DMS53 treated with DMSO at 0.1 percent for 48 hours (cell line): ENCODE data around the gene COL5A1.
"Not testable (repeated sequence)": the region's sequence is repeated elsewhere in the genome, so short reads cannot be mapped to it uniquely, and the experiment has no call there.

Source experiments
- DNase-seq: peaks from one replicate; lab custom pipeline; 2025; ENCODE audit not compliant: unreplicated experiment; lab: John Stamatoyannopoulos, UW

Gene COL5A1

DNA sequence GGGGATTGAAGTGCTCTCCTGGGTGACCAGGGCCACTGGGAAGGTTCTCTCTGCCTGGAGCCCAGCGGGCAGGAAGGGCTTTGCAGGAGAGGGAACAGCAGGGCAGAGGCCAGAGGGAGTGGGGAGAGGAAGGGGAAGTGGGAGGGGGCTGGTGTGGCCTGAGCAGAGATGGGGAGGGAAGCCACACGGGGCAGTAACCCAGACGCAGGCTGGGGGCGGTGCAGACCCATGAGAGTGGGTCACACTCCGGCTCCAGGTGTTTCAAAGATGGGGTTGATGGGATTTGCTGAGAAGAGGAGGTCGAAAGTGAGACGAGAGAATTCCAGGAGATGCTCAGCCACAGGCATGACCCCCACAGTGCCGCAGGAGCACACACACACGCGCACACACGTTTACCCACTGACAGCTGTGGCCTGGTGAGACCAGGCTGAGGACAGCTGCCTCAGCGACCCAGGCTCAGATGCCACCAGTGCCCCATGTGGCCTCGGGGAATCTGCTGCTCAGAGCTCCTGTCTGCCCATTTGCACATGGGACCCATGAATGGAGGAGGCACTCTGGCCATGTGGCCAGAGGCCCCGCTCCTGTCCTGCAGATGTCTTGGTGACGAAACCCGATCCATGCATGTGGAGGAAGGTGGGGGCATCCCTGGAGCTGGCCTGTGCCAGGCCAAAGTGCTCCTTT is 206.3 kb downstream of the COL5A1 start:
- DNase-seq, result no peak

DNA sequence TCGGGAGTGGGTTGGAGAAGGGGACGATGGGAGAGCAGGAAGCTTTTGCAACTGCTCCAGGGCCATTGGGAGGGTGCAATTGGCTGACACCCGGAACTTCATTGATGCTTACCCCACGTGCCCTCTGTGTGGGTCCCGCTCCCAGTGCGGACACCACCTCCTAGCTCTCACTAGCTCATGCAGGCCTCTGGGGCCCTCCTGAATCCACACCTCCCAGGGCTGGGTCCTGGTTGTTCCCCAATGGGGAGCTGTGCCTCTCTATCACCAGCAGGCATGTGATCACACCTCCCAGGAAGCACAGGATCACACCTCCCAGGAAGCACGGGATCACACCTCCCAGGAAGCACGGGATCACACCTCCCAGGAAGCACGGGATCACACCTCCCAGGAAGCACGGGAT is 206.9 kb downstream of the COL5A1 start:
- DNase-seq, result no peak

DNA sequence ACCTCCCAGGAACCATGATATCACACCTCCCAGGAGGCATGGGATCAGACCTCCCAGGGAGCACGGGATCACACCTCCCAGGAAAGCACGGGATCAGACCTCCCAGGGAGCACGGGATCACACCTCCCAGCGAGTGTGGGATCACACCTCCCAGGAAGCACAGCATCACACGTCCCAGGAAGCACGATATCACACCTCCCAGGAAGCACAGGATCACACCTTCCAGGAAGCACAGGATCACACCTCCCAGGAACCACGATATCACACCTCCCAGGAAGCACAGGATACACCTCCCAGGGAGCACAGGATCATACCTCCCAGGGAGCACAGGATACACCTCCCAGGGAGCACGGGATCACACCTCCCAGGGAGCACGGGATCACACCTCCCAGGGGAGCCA is 209.0 kb downstream of the COL5A1 start:
- DNase-seq, result no peak

DNA sequence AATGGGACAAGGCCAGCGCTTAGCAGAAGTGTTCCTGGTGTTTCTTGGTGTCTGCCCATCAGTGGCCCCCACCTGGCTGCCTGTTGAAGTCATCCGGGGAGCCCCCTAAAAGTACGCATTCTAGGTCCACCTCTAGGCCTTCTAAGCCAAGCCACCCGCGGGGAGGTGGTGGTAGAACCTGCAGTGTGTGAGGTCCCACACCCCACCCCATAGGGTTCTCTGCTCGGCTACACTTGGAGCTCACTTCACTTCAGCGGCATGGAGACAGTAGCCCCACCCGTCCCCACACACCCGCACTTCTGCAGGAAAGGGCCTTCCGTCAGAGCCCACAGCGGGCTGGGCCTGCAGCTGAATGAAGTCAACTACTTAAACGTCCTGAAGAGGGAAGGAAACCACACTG is 209.4 kb downstream of the COL5A1 start:
- no peak for DNase-seq

DNA sequence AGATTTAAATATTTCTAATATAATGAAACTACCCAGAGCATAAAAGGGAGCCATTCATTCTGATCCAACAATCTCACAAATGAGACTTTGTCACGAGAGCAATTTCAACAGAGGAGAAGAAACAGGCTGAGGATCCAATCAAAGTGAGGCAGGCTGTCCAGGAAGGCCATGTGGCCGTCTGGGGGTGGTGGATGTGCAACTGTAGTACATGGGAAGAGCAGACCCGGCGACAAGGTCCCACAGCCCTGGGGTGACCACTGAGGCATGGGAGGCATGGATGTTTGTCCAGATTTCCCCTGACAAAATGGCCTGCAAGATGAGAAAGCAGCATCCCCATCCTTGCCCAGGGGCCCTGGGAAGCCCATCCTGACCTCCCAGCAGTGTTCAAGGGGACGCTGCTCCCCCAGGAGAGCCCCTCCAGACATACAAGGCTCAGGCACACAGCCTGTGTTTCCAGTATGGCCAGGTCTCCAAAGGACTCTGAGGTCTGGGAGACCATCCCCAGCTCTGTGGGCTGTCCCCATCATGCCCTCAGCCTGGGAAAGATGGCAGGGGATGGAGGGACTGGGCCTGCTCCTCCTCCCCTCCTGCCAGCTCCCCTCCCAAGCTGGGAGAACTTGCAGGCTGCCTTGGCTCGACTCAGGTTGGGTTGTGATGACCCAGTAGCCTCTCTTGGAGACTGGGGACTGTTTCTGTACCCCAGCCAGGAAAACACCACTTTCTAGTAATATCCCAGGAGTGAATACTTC is 211.5 kb downstream of the COL5A1 start:
- DNase-seq, result no peak

DNA sequence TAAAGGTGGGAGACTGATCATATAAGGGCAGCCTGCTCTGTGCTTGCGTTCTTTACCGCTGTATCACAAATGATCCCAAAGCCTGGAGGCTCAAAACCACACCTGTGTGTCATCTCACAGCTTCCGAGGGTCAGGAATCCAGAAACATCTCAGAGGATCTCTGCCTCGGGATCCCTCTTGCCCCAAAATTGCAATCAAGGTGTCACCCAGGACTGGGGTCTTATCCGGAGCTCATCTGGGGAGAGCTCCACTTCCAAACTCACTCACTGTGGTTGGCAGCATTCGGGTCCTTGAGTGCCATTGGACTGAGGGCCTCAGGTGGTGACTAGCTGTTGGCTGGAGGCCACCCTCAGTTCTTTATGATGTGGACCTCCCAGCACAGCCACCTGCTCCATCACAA is 212.3 kb downstream of the COL5A1 start:
- no peak for DNase-seq

DNA sequence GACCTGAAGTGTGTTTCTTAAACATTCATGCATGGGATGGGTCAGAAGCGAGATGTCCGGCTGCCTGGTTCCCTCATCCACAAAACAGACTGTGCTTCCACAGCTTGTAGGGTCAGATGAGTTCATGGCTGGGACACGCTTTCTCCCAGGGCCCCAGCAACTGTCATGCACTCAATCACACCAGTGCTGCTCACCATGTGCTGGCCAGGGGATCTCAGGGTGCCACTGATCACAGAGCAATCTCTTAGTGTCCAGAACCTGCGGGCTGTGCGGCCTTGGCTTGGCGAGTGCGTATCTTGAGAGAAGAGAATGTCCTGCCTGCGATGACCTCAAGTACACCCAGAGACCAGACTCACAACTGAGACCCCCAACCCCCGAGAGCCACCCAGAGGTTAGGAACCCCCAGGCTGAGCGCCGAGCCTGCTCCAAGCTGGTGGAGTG is 213.0 kb downstream of the COL5A1 start:
- no peak for DNase-seq

DNA sequence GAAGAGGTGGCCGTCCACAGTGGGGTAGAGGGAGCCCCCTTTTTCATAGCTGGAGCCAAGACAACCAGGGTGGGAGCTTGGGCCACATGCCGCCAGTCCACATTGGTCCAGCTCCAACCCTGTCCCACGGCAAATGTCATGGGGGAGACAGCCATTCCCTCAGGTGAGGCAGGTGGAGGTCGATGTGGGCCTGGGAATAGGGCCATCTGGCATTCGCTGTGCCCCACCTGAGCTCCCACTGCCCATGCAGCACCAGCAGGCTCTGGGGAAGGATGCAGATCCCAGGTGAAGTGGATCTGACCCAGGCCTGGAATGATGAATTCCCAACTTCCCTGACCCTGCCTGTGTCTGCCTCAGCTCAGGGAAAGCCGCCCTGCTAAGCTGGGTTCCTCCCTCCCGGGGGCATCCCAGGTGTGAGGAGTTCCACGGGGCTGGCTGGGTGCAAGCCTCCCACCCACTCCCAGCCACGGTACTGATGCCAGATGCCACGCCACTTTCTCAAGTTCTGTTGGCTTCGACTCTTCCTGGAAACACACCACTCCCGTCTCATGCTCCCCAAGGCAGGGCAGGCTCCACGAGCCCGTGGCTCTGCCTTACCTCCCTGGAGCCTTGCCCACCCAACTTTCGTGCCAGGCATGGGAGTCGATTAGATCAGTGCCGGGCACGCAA is 213.8 kb downstream of the COL5A1 start:
- DNase-seq, result no peak

DNA sequence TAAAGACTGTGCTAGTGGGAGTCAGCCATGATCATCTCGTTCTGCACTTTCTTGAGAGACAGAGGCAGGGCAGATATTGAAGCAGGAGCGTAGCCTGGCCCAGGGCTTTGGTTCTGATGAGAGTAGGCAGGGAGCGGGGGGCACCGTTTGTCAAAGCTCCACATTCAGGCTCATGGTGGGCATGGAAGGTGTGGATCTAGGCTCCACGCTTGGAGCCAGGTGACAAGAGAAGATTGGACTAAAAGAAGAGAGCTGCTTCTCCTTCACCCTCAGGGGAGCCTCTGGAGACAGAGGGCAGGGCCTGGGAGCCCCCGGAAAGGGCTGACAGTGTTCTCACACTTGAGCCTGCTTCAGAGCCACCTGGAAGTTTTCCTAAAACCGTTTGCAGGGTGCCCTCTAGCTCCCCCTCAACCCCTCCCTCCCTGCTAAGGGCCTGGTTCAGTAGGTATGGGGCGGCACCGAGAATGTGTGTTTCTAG is 214.3 kb downstream of the COL5A1 start:
- DNase-seq, result no peak

DNA sequence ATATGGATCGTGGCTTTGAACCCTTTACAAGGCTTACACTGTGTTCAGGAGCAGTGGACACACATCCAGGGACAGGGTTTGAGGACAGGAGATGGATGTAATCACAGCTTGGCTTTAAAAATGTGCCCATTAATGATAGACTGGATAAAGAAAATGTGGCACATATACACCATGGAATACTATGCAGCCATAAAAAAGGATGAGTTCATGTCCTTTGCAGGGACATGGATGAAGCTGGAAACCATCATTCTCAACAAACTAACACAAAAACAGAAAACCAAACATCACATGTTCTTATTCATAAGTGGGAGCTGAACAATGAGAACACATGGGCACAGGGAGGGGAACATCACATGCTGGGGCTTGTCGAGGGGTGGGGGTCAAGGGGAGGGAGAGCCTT is 215.8 kb downstream of the COL5A1 start:
- DNase-seq, result not testable (repeated sequence)

DNA sequence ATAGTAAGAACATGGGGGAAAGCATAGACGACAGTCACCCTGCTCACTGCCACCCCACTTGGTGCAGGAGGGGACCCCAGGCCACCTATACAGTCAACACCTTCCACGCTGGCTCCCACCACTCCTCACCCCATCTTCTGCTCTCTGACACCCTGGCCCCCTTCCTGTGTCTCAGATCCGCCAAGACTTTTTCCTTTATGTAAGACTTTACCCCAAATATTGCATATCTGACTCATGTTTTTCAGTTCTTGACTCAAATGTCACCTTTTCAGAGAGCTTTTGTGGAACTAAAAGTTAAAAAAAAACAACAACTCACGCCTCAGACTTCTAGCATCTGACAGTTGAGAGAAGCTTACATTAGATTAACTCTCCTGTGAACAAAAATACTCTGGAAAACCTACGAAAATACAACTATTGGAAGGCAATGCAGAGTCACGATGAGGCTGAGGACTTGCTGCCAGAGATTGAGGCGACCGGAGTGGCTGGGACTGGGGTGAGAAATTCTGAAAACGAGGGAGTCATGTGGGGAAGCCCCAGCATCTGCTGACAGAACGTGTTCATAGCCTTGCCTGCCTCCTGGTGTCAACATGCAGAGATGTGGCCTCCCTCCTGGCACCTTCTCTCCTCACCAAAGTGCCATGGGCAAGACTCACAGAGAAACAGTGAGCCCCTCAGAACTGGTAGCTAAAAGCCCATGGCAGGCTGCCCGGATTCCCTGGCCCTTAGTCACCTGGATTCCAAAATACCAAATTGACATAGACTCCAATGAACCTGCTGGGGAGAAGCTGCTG is 216.6 kb downstream of the COL5A1 start:
- DNase-seq, result no peak

DNA sequence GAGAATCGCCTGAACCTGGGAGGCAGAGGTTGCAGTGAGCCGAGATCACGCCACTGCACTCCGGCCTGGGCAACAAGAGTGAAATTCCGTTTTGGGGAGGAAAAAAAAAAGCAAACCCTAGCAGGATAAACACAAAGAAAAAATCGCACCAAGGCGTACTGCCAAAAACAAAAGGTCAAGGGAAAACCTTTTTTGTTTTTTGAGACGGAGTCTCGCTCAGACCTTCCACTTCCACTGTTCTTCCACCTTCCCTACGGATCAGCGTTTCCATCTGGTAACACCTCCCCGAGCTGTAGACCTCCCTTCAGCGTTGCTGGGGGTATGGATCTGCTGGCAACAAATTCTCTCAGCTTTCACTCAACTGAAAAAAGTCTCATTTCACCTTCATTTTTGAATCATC is 218.9 kb downstream of the COL5A1 start:
- DNase-seq, result no peak

DNA sequence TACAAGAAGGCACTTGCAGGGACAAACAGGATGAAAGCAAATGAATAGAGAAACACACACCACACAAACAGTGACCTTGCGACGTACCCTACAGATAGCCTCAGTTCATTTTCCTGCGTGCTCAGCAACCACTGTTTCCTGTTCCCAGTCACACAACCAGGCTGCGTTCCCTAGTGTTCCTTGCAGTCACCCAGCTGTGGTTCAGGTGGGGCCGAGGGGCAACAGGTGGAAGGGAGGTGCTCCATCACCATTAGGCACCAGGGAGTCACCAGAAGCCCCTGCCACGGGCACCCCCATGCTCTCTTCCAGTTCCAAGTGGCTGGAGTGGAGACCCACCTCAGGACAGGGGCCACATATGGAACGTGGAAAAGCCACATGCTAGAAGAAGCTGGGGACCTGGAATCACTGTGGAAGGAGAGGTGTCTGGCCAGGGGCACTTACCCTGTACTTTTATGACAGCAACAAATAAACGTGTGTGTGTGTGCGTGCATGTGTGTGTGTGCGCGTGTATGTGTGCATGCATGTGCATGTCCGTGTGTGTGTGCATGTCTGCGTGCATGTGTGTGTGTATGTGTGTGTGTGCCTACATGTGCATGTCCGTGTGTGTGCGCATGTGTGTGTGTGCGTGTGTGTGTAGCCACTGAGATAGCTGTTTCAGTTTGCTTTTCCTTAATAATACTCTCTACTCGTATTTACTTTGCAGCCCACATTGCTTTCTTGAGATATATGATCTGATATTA is 220.2 kb downstream of the COL5A1 start:
- DNase-seq, result no peak

DNA sequence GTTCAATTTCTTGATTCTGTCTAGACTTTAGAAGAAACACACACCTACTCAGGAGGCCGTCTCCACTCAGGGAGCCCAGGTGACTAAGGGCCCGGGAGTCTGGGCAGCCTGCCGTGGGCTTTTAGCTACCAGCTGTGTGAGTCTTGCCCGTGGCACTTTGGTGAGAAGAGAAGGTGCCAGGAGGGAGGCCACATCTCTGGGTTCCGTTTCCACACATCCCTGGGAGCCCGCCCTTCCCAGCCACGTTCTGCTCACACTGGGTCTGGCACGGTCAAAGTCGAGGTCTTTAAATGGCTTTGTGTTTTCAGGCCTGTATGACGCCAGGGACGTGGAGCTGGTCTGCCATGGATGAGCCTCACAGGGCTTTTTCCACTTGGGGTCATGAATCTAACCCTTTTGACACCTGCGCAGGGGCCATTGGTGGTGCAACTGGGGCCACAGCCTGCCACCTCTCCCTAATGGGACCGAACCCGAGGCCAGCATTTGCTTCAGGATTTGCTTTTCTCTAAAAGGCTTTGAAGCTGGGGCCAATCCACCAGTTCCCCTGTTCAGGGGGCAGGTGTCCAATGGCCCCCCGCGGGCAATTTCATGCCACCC is 221.8 kb downstream of the COL5A1 start:
- no peak for DNase-seq

DNA sequence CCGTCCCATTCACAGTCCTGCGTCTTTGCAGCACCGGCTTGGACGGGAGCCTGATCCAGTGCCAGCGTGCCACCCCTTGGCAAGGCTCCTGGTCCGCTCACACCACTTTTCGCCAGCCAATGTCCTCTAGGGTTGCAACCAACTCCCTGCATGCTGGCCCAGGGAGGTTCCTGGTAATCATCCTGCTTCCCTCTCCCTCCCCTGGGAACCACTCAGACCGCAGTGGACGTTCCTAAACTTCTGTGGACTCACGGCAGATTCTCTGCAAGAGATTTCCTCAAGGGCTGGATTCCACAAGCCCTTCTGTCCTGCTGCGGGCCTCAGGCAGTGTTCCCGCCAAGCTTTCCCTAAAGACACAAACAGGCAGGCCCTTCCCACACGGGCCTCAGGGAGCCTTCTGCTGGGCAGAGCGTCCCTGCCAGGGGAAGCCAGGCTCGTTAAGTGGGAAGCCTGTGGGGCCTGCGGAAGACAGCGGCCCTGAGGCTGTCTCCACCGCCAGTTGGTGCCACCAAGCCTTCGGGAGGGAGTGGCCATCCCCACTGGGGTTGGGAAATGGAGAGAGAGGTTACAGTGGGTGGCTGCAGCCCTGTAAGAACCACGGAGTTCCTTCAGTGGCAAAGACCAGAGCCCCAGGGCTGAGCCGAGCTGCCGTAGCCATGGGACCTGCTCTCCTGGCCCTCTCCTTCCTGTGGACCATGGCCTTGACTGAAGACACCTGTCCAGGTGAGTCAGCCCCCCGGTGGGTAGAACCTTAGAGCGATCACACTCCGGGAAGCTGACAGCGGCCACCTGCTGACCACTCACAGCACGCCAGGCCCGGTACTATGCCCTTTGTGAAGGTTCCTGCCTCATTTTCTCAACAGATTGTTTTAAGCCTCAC is 222.6 kb downstream of the COL5A1 start:
- no peak for DNase-seq

DNA sequence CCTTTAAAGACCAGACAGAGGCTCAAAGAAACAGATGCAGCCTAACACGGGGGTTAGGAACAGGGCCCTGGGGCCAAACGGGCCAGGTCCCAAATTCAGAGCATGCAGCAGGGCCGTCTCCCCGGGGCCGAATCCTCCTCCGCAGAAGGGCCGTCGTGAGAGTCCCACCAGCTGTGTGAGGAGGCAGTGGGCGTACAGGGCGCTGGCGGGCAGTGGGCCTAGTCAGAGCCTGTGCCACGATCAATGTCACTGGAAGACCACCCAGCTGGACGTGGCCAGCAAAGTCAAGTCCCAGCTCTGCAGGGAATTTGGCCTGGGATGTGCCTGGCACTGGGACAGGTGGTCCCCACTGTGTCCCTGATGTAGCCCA is 223.2 kb downstream of the COL5A1 start:
- no peak for DNase-seq

DNA sequence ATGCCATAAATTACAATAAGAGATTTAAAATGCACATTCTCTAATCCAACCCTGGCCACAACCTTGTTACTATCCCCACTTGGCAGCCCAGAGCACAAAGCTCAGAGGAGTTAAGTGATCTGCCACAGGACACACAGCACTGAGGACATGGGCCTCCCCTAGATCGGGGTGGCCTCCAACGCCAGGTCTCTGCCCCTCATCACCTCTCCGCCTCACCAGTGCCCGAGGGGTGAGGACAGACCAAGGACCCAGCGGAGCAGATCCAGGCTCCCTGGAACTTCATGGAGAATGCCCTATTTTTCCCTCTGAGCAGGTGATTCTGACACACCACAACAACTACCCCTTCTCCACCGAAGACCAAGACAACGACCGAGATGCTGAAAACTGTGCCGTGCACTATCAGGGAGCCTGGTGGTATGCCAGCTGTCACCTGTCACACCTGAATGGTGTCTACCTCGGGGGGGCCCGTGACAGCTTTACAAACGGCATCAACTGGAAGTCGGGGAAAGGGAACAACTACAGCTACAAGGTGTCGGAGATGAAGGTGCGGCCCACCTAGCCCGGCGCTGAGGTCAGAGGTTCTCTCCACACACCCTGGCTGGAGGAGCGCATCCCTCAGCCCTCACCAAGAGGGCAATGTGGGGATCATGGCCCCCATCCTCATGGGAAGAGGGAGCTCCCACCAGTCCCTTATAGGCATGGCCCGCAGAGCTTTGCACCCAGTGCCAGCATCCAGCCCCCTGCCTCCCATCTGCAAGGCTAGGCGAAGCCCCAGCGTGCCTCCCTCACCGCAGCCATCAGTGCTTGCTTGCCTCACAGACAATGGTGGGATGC is 226.5 kb downstream of the COL5A1 start:
- DNase-seq, result no peak

DNA sequence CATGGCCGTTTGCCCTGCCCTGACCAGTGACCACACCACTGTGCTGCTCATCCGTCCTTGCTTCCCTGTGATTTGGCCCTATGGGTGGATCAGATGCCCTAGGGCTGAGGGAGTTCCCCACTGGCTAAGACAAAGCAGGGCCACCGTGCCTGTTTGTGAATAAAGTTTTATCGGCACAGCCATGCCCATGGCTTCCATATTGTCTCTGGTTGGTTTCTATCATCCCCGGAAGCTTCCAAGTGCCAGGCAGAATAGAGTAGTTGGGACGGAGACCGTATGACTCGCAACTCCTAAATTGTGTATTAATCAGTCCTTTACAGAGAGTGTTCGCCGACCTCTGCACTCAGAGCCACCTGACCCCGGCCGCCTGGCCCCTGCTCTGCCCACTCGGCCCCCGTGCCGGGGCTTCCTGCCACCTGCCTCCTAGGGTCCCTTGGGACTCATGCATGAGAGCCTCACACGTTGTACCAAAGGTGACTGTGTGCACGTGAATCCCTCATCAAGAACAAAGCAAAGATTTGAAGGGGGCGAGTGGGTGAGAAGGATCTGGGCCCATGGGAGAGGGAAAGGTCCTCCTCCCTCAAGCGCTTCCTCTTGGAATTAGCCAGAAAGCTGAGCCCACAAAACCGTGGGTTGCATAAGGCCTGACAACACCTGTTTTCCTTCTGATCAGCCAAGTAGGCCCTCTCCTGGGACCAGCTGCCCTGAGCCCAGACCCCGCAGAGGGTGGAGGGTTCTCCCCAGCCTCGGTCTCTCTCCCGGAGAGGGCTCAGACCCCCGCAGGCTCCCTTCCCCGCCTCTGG is 227.3 kb downstream of the COL5A1 start:
- no peak for DNase-seq
